ENCODE data around the gene HAS3.

DNA sequence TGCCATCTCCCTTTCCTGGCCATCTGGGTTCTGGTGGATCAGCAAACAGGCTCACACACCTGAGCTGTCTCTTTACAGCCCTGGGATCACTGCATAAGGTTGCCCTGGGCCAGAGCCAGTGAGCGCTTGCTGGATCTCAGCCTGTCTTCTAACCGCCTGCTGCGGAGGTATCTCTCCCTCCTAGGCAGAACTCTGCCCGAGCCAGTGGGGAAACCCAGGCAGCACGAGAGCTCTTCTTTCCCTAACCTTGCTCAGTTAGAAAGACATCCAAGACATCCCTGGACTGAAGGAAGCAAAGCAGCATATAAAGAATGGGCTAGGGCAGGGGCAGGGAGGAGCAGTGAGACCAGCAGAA lies 6.4 kb downstream of the HAS3 start:
- TF ChIP-seq, protein P1, sequence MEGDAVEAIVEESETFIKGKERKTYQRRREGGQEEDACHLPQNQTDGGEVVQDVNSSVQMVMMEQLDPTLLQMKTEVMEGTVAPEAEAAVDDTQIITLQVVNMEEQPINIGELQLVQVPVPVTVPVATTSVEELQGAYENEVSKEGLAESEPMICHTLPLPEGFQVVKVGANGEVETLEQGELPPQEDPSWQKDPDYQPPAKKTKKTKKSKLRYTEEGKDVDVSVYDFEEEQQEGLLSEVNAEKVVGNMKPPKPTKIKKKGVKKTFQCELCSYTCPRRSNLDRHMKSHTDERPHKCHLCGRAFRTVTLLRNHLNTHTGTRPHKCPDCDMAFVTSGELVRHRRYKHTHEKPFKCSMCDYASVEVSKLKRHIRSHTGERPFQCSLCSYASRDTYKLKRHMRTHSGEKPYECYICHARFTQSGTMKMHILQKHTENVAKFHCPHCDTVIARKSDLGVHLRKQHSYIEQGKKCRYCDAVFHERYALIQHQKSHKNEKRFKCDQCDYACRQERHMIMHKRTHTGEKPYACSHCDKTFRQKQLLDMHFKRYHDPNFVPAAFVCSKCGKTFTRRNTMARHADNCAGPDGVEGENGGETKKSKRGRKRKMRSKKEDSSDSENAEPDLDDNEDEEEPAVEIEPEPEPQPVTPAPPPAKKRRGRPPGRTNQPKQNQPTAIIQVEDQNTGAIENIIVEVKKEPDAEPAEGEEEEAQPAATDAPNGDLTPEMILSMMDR (IDR thresholded peaks at IDR 0.05), result no peak
- TF ChIP-seq POLR2A (IDR thresholded peaks at IDR 0.05), result no peak
- no peak for TF ChIP-seq EP300 (IDR thresholded peaks at IDR 0.05)
